HepG2 (cell line): ENCODE data around the gene TVP23A. TPM values are rescaled to one million over a fixed set of nuclear protein-coding genes. Genes with fewer than 3 reads are reported as not detected.

ENCODE experiments used
- BRCA1 ChIP-seq: sonication (generic); formaldehyde crosslinking; IDR thresholded peaks from 2 replicates; pipeline ENCODE4 v1.4.0; 2020; ENCODE audit warnings: missing genetic modification reagents
- ETV5 ChIP-seq: IDR thresholded peaks from 2 replicates; pipeline ENCODE4 v1.6.1; 2018; ENCODE audit warnings: missing biosample characterization, missing genetic modification reagents, inconsistent platforms, borderline replicate concordance
- GFI1 ChIP-seq: sonication (generic); formaldehyde crosslinking; IDR thresholded peaks from 2 replicates; pipeline ENCODE4 v1.5.0; 2020; ENCODE audit warnings: missing genetic modification reagents, mild to moderate bottlenecking, borderline replicate concordance
- GMEB2 ChIP-seq: IDR thresholded peaks from 2 replicates; pipeline ENCODE4 v1.6.1; 2016; ENCODE audit warnings: missing biosample characterization, missing genetic modification reagents, low read depth
- IKZF4 ChIP-seq: sonication (generic); formaldehyde crosslinking; IDR thresholded peaks from 2 replicates; pipeline ENCODE4 v1.5.1; 2020; ENCODE audit warnings: borderline replicate concordance, mild to moderate bottlenecking, low read depth, missing genetic modification reagents; ENCODE audit errors: not compliant biosample characterization
- LRRFIP1 ChIP-seq: sonication (generic); formaldehyde crosslinking; conservative IDR thresholded peaks from 2 replicates; pipeline ENCODE4 v1.4.0; 2020; ENCODE audit warnings: missing genetic modification reagents
- NR1H2 ChIP-seq: sonication (generic); formaldehyde crosslinking; IDR thresholded peaks from 2 replicates; pipeline ENCODE4 v1.8.1; 2022; ENCODE audit warnings: low read depth, missing genetic modification reagents, borderline replicate concordance
- PITX1 ChIP-seq: sonication (generic); formaldehyde crosslinking; IDR thresholded peaks from 2 replicates; pipeline ENCODE4 v1.5.1; 2020; ENCODE audit warnings: mild to moderate bottlenecking, missing genetic modification reagents
- POLR2G ChIP-seq: fragments of 200-400 bp; formaldehyde crosslinking; IDR thresholded peaks from 2 replicates; pipeline ENCODE4 v1.6.1; 2018; ENCODE audit warnings: mild to moderate bottlenecking, low read depth, low read length, moderate library complexity
- SUZ12 ChIP-seq: fragments of 150-350 bp; IDR thresholded peaks from 2 replicates; pipeline ENCODE4 v1.6.1; 2014; ENCODE audit warnings: low read depth, low read length
- ZFP36L2 ChIP-seq: sonication (generic); formaldehyde crosslinking; IDR thresholded peaks from 2 replicates; pipeline ENCODE4 v1.4.0; 2020; ENCODE audit warnings: missing genetic modification reagents
- ZNF24 ChIP-seq: fragments of 450-650 bp; IDR thresholded peaks from 2 replicates; pipeline ENCODE4 v1.6.1; 2017; ENCODE audit warnings: antibody characterized with exemption, mild to moderate bottlenecking
- ZNF335 ChIP-seq: sonication (generic); formaldehyde crosslinking; IDR thresholded peaks from 2 replicates; pipeline ENCODE4 v1.4.0; 2020; ENCODE audit warnings: missing genetic modification reagents
- ZNF615 ChIP-seq: sonication (generic); formaldehyde crosslinking; IDR thresholded peaks from 2 replicates; pipeline ENCODE4 v1.5.0; 2020; ENCODE audit warnings: mild to moderate bottlenecking, missing genetic modification reagents, borderline replicate concordance
- polyA plus RNA-seq, 8 experiments: library from polyadenylated mRNA; depleted of rRNA in 3 of 8; stranded (reverse) in 7 of 8; unstranded in 1 of 8; fragments of >200 nt; fragmentation: Illumina TruSeq in 4 of 8; extraction: Trizol in 4 of 8; gene quantifications; 2 replicates each; pipeline versions ENCODE4 v1.2.1 to v1.2.3, GENCODE V29; 2011 to 2016; ENCODE audit warnings: low read depth in 4 of 8, missing spikeins in 1 of 8, mixed read lengths in 1 of 8; ENCODE audit not compliant: insufficient read depth in 1 of 8
- total RNA-seq, 5 experiments: library from RNA; depleted of rRNA; stranded (reverse); fragments of >200 nt; fragmentation: Illumina TruSeq; extraction: Trizol; gene quantifications; 2 replicates each; pipeline ENCODE4 v1.2.3, GENCODE V29; 2016; ENCODE audit warnings: low read depth in 1 of 5
- TF ChIP-seq, protein P1 (sequence below): IDR thresholded peaks from 2 replicates; pipeline ENCODE4 v1.6.1; 2016; ENCODE audit warnings: missing compliant biosample characterization, missing genetic modification reagents, borderline replicate concordance
- TF ChIP-seq, protein P2 (sequence below): sonication (generic); formaldehyde crosslinking; IDR thresholded peaks from 2 replicates; pipeline ENCODE4 v1.8.1; 2022; ENCODE audit warnings: low read depth, mild to moderate bottlenecking, missing genetic modification reagents

TVP23A gene
- total and polyA plus RNA-seq, 2 of the 13 experiments (the other 11 are each of a cell fraction or from before 2014, with no cell fraction given) = not detected

GRCh38 chr16:10743610-10744369, 74.8 kb downstream of the TVP23A start, which contains the start of gene NUBP1 (continued):
- TF ChIP-seq, protein P1, sequence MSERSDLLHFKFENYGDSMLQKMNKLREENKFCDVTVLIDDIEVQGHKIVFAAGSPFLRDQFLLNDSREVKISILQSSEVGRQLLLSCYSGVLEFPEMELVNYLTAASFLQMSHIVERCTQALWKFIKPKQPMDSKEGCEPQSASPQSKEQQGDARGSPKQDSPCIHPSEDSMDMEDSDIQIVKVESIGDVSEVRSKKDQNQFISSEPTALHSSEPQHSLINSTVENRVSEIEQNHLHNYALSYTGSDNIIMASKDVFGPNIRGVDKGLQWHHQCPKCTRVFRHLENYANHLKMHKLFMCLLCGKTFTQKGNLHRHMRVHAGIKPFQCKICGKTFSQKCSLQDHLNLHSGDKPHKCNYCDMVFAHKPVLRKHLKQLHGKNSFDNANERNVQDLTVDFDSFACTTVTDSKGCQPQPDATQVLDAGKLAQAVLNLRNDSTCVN (CRISPR knock-in tag) = peak; percentile 96
- TF ChIP-seq ETV5 (CRISPR knock-in tag) (peak; percentile 76), PITX1 (CRISPR knock-in tag) (peak; percentile 84), IKZF4 (CRISPR knock-in tag) (peak; percentile 94), ZNF615 (CRISPR knock-in tag) (peak; percentile 19; the same call in 1 of the 2 replicates), ZFP36L2 (CRISPR knock-in tag) (peak; percentile 88; the same call in 1 of the 2 replicates), NR1H2 (CRISPR knock-in tag) (peak; percentile 94), ZNF335 (CRISPR knock-in tag) (peak; percentile 85; the same call in 1 of the 2 replicates), SUZ12 (no peak), POLR2G (peak; percentile 99), ZNF24 (no peak), GFI1 (CRISPR knock-in tag) (peak; percentile 81), BRCA1 (CRISPR knock-in tag) (no peak; the same call in 1 of the 2 replicates), GMEB2 (CRISPR knock-in tag) (no peak; the same call in 1 of the 2 replicates), LRRFIP1 (CRISPR knock-in tag) (no peak)
- TF ChIP-seq, protein P2, sequence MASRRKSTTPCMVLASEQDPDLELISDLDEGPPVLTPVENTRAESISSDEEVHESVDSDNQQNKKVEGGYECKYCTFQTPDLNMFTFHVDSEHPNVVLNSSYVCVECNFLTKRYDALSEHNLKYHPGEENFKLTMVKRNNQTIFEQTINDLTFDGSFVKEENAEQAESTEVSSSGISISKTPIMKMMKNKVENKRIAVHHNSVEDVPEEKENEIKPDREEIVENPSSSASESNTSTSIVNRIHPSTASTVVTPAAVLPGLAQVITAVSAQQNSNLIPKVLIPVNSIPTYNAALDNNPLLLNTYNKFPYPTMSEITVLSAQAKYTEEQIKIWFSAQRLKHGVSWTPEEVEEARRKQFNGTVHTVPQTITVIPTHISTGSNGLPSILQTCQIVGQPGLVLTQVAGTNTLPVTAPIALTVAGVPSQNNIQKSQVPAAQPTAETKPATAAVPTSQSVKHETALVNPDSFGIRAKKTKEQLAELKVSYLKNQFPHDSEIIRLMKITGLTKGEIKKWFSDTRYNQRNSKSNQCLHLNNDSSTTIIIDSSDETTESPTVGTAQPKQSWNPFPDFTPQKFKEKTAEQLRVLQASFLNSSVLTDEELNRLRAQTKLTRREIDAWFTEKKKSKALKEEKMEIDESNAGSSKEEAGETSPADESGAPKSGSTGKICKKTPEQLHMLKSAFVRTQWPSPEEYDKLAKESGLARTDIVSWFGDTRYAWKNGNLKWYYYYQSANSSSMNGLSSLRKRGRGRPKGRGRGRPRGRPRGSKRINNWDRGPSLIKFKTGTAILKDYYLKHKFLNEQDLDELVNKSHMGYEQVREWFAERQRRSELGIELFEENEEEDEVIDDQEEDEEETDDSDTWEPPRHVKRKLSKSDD = peak; percentile 91
